Measurements from ENCODE around the gene PREX1.

PREX1 gene

DNA sequence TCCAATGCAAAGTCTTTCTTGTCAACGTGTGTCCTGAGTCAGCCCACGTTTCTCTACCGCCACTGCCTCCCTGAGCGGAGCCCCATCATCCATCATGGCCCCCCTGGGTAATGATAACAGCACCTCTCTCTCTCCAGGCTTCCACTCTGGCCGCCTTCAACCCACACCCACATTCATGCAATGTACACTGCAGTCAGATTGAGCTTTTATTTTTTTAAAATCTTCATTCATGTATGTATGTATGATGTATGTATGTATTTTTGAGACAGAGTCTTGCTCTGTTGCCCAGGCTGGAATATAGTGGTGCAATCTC lies 245.2 kb downstream of the PREX1 start:
- DNase-seq (ENCODE audit: low spot score): no peak

DNA sequence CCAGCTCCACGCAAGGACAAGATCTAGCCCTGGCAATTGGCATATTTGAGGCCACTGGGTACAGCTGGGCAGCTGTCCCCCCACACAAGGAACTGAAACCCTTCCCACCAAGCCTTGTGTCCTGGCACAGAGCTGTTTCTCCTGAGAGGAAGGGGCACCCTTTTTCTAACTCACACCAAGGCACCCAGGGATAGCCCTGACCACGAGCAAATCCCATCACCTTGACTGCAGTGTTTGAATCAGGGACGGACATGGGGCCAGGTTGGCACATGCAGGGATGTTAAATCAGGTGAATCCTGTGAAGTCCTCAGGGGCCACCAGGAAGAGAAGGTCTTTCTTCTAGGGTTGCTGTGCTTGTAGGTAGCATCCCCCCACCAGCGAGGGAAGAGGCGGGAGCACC lies 246.6 kb downstream of the PREX1 start:
- no peak for DNase-seq (ENCODE audit: low spot score)

DNA sequence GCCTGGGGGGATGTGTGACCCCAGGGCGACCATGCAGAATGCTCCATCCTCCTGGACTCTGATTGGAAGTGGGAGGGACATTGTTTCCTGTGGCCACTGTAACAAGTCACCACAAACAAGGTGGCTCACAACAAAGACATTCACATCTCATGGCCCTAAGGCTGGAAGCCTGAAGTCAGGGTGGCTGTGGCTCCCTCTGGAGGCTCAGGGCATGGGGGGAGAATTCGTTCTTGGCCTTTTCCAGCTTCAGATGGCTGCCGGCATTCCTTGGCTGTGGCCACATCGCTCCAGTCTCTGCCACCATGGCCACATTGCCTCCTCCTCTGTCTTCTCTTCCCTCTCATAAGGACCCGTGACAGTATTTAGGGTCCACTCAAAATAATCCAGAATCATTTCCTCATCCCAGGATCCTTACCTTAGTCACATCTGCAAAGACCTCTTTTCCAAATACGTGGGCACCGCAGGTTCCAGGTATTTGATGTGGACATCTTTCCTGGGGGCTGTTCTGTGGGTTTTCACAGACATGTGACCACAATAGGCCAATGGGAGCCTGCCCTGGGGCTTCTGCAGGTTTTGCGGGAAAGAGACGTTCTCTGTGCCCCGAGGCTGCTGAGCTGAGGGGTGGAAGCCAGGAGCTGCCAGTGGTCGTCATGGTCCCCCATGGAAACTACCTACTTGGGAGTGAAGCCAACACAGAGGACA lies 249.3 kb downstream of the PREX1 start:
- DNase-seq (ENCODE audit: low spot score): no peak

DNA sequence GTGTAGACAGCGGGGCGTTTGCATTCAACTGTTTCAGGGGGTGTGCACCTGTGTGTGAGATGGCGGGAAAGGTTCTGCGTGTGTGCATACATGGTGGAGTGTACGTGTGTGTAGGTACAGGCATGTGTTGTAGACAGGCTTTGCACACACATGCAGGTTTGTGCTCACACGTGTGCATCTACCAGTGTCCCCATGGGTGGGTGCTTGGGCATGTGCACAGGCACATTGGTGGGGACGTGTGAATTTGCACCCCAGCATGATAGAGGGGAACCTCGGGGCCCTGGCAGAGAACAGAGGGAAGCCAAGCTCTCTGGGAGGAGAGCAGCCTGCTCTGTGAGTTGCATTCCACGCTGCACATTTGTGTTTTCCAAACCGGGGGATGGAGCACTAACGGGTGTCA lies 250.2 kb downstream of the PREX1 start:
- no peak for DNase-seq (ENCODE audit: low spot score)

DNA sequence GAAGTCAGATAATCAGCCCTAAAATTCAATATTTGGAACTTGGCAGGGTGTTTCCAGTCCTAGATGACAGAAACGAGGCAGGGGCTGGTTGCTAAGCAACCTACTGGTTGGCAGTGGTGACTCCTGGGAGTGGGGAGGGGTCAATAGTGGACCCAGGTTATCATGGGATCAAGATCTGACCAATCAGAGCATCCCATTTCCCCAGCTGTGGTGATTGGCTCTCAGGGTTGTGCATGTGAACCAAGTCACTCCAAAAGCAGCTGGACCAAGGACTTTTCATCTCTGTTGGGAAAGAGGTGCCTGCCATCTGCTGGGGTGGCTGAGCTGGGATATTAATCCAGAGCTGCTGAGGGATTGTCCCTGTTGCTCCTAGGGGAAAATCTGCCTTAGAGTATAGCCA lies 253.4 kb downstream of the PREX1 start:
- peak; percentile 50 for DNase-seq (ENCODE audit: low spot score)
